H1 (cell line): Measurements from ENCODE around the gene RABGGTA.
"Not testable (repeated sequence)": the region's sequence is repeated elsewhere in the genome, so short reads cannot be mapped to it uniquely, and the experiment has no call there.

Source experiments
- RAD21 ChIP-seq, 2 experiments: IDR thresholded peaks in 1 of 2; conservative IDR thresholded peaks in 1 of 2; 2 replicates each; pipeline ENCODE4 v1.6.1; 2011; ENCODE audit warnings: low read depth in 2 of 2, low read length in 2 of 2, improper control_type of control experiment in 1 of 2, inconsistent platforms in 1 of 2, mild to moderate bottlenecking in 1 of 2, moderate library complexity in 1 of 2
- SIN3A ChIP-seq, 2 experiments: IDR thresholded peaks in 1 of 2; conservative IDR thresholded peaks in 1 of 2; 2 replicates each; pipeline ENCODE4 v1.6.1; 2011 to 2012; ENCODE audit warnings: low read length in 2 of 2, improper control_type of control experiment in 1 of 2, low read depth in 1 of 2, mild to moderate bottlenecking in 1 of 2
- TF ChIP-seq, protein P1 (sequence below), 3 experiments: IDR thresholded peaks; 1 replicate in 2 of 3; 2 replicates in 1 of 3; pipeline versions ENCODE4 v1.5.1 to v1.6.1; 2011; ENCODE audit warnings: low read length in 3 of 3, mild to moderate bottlenecking in 3 of 3, inconsistent platforms in 2 of 3, low read depth in 1 of 3, moderate library complexity in 1 of 3; ENCODE audit not compliant: insufficient read depth in 1 of 3; ENCODE audit errors: control extremely low read depth in 1 of 3

GRCh38 chr14:24245350-24245749 lies 26.0 kb downstream of the RABGGTA start:
- not testable (repeated sequence) for TF ChIP-seq RAD21 (IDR thresholded peaks at IDR 0.05 in 1 of 2, conservative IDR thresholded peaks at IDR 0.05 in 1 of 2; ENCODE audit: low read depth in 2 of 2, low read length in 2 of 2); SIN3A (conservative IDR thresholded peaks at IDR 0.05 in 1 of 2, IDR thresholded peaks at IDR 0.05 in 1 of 2; ENCODE audit: low read depth in 1 of 2, low read length in 2 of 2)
- TF ChIP-seq, protein P1, sequence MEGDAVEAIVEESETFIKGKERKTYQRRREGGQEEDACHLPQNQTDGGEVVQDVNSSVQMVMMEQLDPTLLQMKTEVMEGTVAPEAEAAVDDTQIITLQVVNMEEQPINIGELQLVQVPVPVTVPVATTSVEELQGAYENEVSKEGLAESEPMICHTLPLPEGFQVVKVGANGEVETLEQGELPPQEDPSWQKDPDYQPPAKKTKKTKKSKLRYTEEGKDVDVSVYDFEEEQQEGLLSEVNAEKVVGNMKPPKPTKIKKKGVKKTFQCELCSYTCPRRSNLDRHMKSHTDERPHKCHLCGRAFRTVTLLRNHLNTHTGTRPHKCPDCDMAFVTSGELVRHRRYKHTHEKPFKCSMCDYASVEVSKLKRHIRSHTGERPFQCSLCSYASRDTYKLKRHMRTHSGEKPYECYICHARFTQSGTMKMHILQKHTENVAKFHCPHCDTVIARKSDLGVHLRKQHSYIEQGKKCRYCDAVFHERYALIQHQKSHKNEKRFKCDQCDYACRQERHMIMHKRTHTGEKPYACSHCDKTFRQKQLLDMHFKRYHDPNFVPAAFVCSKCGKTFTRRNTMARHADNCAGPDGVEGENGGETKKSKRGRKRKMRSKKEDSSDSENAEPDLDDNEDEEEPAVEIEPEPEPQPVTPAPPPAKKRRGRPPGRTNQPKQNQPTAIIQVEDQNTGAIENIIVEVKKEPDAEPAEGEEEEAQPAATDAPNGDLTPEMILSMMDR (IDR thresholded peaks at IDR 0.05; ENCODE audit: control extremely low read depth in 1 of 3, insufficient read depth in 1 of 3, low read depth in 1 of 3, low read length in 3 of 3) = not testable (repeated sequence)
